ENCODE measurements around the gene CRELD1. TPM values are rescaled to one million over a fixed set of nuclear protein-coding genes. Genes with fewer than 3 reads are reported as not detected.

The CRELD1 gene
- total and polyA plus RNA-seq, 2 of the 13 experiments (the other 11 are each of a cell fraction or from before 2014, with no cell fraction given), result 27.1 to 61.9 TPM

GRCh38 chr3:9915254-9916141 is 18.1 kb upstream of the CRELD1 start (continued):
- TF ChIP-seq MAZ (IDR thresholded peaks at IDR 0.05; ENCODE audit: borderline replicate concordance, low read depth, low read length), result no peak
- peak; percentile 72 for TF ChIP-seq MAZ (CRISPR knock-in tag; IDR thresholded peaks at IDR 0.05; ENCODE audit: low read depth)
- peak; percentile 47; the same call in 1 of the 2 replicates for TF ChIP-seq ZSCAN9 (CRISPR knock-in tag; IDR thresholded peaks at IDR 0.05; ENCODE audit: borderline replicate concordance)
- TF ChIP-seq, protein P1, sequence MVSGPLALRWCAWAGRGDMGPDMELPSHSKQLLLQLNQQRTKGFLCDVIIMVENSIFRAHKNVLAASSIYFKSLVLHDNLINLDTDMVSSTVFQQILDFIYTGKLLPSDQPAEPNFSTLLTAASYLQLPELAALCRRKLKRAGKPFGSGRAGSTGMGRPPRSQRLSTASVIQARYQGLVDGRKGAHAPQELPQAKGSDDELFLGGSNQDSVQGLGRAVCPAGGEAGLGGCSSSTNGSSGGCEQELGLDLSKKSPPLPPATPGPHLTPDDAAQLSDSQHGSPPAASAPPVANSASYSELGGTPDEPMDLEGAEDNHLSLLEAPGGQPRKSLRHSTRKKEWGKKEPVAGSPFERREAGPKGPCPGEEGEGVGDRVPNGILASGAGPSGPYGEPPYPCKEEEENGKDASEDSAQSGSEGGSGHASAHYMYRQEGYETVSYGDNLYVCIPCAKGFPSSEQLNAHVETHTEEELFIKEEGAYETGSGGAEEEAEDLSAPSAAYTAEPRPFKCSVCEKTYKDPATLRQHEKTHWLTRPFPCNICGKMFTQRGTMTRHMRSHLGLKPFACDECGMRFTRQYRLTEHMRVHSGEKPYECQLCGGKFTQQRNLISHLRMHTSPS (CRISPR knock-in tag; IDR thresholded peaks at IDR 0.05; ENCODE audit: low read depth), result no peak; the same call in 1 of the 2 replicates
- TF ChIP-seq DMAP1 (CRISPR knock-in tag; IDR thresholded peaks at IDR 0.05), result peak; percentile 29; the same call in 1 of the 2 replicates
- TF ChIP-seq E2F2 (CRISPR knock-in tag; IDR thresholded peaks at IDR 0.05; ENCODE audit: borderline replicate concordance), result 0 out of 2 replicates have a peak, but pooled peaks have one; percentile 53
- peak in 1 of 2 experiments; percentile 32 for TF ChIP-seq HMGXB4 (CRISPR knock-in tag; IDR thresholded peaks at IDR 0.05; ENCODE audit: borderline replicate concordance in 1 of 2, low read depth in 1 of 2)
- no peak for TF ChIP-seq ZNF20 (CRISPR knock-in tag; IDR thresholded peaks at IDR 0.05)
- TF ChIP-seq, protein P2, sequence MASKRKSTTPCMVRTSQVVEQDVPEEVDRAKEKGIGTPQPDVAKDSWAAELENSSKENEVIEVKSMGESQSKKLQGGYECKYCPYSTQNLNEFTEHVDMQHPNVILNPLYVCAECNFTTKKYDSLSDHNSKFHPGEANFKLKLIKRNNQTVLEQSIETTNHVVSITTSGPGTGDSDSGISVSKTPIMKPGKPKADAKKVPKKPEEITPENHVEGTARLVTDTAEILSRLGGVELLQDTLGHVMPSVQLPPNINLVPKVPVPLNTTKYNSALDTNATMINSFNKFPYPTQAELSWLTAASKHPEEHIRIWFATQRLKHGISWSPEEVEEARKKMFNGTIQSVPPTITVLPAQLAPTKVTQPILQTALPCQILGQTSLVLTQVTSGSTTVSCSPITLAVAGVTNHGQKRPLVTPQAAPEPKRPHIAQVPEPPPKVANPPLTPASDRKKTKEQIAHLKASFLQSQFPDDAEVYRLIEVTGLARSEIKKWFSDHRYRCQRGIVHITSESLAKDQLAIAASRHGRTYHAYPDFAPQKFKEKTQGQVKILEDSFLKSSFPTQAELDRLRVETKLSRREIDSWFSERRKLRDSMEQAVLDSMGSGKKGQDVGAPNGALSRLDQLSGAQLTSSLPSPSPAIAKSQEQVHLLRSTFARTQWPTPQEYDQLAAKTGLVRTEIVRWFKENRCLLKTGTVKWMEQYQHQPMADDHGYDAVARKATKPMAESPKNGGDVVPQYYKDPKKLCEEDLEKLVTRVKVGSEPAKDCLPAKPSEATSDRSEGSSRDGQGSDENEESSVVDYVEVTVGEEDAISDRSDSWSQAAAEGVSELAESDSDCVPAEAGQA (IDR thresholded peaks at IDR 0.05; ENCODE audit: low read depth), result no peak
- TF ChIP-seq, protein P2 (CRISPR knock-in tag; IDR thresholded peaks at IDR 0.05; ENCODE audit: borderline replicate concordance), result peak; percentile 95
- TF ChIP-seq TBX2 (CRISPR knock-in tag; IDR thresholded peaks at IDR 0.05; ENCODE audit: borderline replicate concordance), result 0 out of 2 replicates have a peak, but pooled peaks have one; percentile 49
- TF ChIP-seq NFE2L2 (IDR thresholded peaks at IDR 0.05; ENCODE audit: low read length), result no peak
- peak; percentile 80 for TF ChIP-seq MED8 (CRISPR knock-in tag; IDR thresholded peaks at IDR 0.05; ENCODE audit: insufficient replicate concordance)
- TF ChIP-seq CCDC6 (CRISPR knock-in tag; IDR thresholded peaks at IDR 0.05), result peak; percentile 35; the same call in 1 of the 2 replicates
- TF ChIP-seq, protein P3, sequence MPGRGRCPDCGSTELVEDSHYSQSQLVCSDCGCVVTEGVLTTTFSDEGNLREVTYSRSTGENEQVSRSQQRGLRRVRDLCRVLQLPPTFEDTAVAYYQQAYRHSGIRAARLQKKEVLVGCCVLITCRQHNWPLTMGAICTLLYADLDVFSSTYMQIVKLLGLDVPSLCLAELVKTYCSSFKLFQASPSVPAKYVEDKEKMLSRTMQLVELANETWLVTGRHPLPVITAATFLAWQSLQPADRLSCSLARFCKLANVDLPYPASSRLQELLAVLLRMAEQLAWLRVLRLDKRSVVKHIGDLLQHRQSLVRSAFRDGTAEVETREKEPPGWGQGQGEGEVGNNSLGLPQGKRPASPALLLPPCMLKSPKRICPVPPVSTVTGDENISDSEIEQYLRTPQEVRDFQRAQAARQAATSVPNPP (CRISPR knock-in tag; IDR thresholded peaks at IDR 0.05), result peak; percentile 72
